ENCODE results near the gene FOXL2NB.
A peak's percentile ranks its signal among the peaks of the same experiment; 100 is the strongest.

The FOXL2NB gene

DNA sequence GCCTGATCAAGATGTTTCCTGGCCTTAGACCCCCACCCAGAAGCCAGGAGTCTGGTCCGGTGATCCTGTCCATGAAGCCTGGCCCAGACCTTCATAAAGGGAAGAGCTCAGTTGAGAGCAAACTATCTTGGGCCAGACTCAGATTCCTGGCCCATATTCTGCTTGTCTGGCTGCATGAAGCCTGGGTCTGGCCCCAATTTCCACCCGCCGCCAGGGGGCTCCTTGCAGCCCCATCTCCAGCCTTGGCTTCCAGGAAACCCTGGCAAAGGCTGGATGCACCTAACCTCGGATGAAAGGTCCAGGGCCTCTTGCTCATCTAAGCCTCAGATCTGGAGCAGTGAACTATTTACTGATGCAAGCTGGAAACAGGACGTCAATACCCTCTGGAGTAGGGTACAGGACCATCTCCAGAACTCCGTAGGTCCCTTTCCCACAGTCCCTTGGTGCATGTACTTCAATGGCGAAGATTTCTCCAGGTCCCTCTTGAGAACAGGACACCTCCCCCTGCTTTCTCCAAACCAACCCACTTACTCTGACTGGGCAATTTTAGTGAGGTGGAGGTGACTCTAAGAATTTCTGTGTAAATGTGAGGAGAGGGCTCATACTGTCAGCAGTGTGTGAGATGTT, 5.6 kb upstream of the FOXL2NB start:
- Histone ChIP-seq H3K27ac (no peak overlapping the region), H3K36me3 (ENCODE audit: insufficient read depth, low read length) (no peaks in the 10 kb centered on the region), H3K4me3 (no peak overlapping the region), H3K9me3 (ENCODE audit: low read depth, low read length) (no peaks in the 10 kb centered on the region), H3K9ac (ENCODE audit: insufficient read length) (no peak overlapping the region)
- DNase-seq (ENCODE audit: low read depth, low spot score) = no peak
- TF ChIP-seq POLR2AphosphoS5 (IDR thresholded peaks at IDR 0.05; ENCODE audit: borderline replicate concordance, low read depth, low read length) (no peak), EZH2 (IDR thresholded peaks at IDR 0.05) (no peak), FOXP2 (optimal IDR thresholded peaks at IDR 0.05; ENCODE audit: control extremely low read depth, extremely low read length, insufficient read depth) (no peak)

DNA sequence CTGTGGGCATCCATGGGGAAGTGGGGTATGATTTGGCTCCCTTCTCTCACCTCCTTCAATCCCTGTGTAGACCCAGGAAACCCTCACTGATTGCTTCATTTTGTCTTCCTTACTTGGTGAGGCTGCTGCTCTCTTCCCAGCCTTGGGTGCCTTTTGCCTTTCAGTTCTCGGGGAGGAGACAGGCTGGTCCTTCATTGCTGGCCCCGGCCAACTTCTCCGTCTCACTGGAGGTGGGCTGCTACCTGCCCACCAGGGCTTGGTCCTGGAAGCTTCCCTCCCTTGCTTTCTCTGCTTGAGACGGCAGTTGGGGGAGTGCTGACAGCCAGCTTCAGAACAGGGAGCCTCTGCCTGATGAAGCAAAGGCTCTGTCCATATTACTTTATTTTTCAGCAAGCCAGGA, 4.7 kb upstream of the FOXL2NB start:
- no peak for DNase-seq (ENCODE audit: low read depth, low spot score)
- Histone ChIP-seq H3K36me3 (ENCODE audit: insufficient read depth, low read length) (no peaks in the 10 kb centered on the region), H3K27ac (no peak overlapping the region), H3K9me3 (ENCODE audit: low read depth, low read length) (no peaks in the 10 kb centered on the region), H3K4me3 (no peak overlapping the region), H3K9ac (ENCODE audit: insufficient read length) (no peak overlapping the region)
- TF ChIP-seq EZH2 (IDR thresholded peaks at IDR 0.05) (no peak), FOXP2 (optimal IDR thresholded peaks at IDR 0.05; ENCODE audit: control extremely low read depth, extremely low read length, insufficient read depth) (no peak), POLR2AphosphoS5 (IDR thresholded peaks at IDR 0.05; ENCODE audit: borderline replicate concordance, low read depth, low read length) (no peak)

DNA sequence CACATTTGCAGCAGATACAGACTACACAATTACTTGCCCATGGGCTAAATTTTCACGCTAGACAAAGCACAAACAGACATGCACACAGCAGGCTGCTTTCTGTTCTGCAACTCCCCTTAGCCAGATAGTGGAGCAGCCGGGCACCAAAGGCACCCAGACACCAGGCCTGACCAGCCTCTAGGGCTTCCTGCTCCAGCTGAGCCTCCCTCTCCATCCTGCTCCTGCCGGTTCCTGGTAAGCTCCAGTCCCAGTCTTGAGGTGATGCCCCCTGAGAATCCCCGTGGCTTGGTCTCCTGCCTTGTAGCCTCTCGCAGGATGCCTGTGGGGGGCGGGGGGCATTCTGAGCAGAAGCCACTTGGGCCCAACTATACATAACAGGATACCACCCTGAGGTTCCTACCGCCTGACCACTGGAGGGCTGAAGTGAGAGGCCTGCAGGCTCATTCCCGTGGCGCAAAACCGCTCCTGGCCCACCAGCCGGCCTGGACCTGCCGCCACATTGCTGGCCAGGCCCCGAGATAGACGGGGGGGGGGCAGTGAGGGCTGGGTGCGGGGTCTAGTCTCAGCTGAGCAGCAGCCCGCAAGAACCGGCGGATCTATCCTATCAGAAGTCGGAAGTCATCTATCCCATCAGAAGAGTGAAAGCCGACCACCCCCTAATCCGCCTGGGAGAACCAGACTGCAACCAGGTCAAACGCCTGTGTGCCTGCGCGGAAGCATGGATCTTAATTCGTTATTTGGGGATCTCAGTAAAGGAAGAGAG, 4.0 kb upstream of the FOXL2NB start:
- no peaks in the 10 kb centered on the region for H3K36me3 ChIP-seq (ENCODE audit: insufficient read depth, low read length)
- DNase-seq (ENCODE audit: low read depth, low spot score) = no peak
- H3K4me3 ChIP-seq = no peak overlapping the region

DNA sequence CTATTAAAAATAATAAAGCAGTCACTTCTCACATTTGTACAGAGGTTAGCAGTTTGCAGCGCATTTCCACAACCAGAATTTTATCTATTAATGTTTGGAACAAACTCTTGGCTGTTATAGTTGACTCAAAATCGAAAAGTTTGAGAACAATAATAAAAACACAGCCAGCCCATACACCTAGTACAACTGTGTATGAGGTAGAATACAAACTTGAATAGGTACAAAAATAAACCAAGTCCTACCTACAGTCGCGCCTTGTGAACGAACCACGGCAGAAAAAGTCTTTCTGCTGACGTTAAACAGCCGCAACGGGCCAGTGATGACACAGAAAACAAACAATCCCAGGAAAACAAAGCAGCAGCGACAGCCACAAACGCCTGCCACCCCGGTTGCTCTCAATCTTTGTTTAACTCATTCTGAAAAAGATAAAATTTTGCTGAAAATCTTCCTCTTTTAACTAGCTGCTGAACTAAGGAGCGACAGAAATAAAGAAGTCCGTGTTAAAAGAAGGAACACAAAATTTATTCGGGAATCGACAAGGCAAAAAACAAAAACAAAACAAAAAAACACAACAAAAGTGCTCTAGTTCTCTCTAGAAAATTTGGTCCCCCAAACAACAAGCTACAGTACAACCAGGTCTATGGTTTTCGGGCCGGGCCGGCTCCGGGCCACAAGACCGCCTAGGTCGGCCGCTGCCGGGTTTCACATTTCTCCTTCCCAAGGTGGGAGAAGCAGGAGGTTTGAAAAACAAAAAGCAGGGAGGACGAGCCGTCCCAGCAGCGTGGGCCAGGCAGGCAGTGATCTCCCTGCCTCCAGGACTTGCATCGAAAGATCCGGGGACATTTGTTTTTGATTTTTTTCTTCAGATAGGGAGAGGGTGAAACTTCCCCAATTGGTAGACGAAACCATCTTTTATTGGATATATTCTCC, 3.0 kb upstream of the FOXL2NB start:
- Histone ChIP-seq H3K9ac (ENCODE audit: insufficient read length) (no peak overlapping the region), H3K27ac (no peak overlapping the region), H3K9me3 (ENCODE audit: low read depth, low read length) (no peaks in the 10 kb centered on the region), H3K4me3 (peak overlapping the region; percentile 71), H3K36me3 (ENCODE audit: insufficient read depth, low read length) (no peaks in the 10 kb centered on the region)
- no peak for DNase-seq (ENCODE audit: low read depth, low spot score)
- TF ChIP-seq POLR2AphosphoS5 (IDR thresholded peaks at IDR 0.05; ENCODE audit: borderline replicate concordance, low read depth, low read length) = no peak
- no peak for TF ChIP-seq FOXP2 (optimal IDR thresholded peaks at IDR 0.05; ENCODE audit: control extremely low read depth, extremely low read length, insufficient read depth)
- TF ChIP-seq EZH2 (IDR thresholded peaks at IDR 0.05) = no peak

More for the DNA sequence above, 4.0 kb upstream of the FOXL2NB start:
- no peak overlapping the region for H3K27ac ChIP-seq
- H3K9ac ChIP-seq (ENCODE audit: insufficient read length) = no peak overlapping the region
- H3K9me3 ChIP-seq (ENCODE audit: low read depth, low read length) = no peaks in the 10 kb centered on the region
- no peak for TF ChIP-seq EZH2 (IDR thresholded peaks at IDR 0.05)
- no peak for TF ChIP-seq POLR2AphosphoS5 (IDR thresholded peaks at IDR 0.05; ENCODE audit: borderline replicate concordance, low read depth, low read length)
- TF ChIP-seq FOXP2 (optimal IDR thresholded peaks at IDR 0.05; ENCODE audit: control extremely low read depth, extremely low read length, insufficient read depth) = no peak

DNA sequence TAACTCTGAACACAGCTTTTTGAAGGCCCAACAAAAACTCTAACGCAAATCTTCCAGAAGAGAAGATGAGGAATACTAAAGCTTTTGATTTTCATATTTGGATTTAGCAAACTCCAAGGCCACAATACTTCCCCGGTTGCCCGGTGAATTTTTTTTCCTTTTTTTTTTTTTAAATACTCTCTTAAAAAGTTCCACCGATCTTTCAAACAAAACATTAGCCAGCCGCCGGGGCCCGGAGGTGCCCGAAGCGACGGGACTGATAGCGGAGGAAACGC, 2.4 kb upstream of the FOXL2NB start:
- Histone ChIP-seq H3K36me3 (ENCODE audit: insufficient read depth, low read length) (no peaks in the 10 kb centered on the region), H3K4me3 (peak overlapping the region; percentile 71), H3K9me3 (ENCODE audit: low read depth, low read length) (no peaks in the 10 kb centered on the region), H3K9ac (ENCODE audit: insufficient read length) (no peak overlapping the region), H3K27ac (no peak overlapping the region)
- DNase-seq (ENCODE audit: low read depth, low spot score) = no peak
- TF ChIP-seq POLR2AphosphoS5 (IDR thresholded peaks at IDR 0.05; ENCODE audit: borderline replicate concordance, low read depth, low read length) = no peak
- TF ChIP-seq FOXP2 (optimal IDR thresholded peaks at IDR 0.05; ENCODE audit: control extremely low read depth, extremely low read length, insufficient read depth) = no peak

DNA sequence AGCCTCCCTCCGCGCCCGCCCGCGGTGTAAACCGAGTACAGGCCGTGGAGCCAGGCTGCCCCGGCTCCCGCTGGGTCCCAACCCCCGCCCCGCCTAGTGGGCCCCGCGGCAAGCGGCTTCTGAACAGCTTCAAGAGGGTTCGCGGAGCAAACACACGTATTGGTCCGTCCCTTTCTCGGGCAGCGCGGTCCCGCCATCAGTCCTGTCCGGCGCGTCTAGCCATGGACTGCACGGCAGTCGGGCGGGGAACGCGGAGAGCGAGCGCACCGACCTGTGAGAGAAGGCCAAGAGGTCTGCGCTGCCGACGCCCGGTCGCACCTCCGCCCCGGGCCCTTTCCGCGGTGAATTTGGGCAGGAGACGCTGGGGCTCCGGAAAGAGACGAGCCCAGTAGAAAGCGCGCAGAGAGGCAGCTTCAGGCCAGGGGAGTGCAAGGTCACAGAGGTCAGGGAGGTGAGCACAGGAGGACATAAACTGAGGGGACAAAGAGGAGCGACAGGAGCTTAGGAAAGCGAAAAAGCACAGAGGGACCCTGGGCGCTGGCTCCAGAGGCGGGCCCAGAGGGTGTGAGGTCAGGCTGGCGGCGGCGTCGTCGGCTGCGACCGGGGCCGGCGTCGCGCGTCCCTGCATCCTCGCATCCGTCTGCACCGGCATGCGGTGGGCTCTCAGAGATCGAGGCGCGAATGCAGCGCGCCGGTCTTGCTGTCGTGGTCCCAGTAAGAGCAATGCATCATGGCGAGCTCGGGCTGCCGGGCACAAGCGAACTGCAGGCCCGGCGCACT, 1.9 kb upstream of the FOXL2NB start:
- Histone ChIP-seq H3K9ac (ENCODE audit: insufficient read length) (no peak overlapping the region), H3K9me3 (ENCODE audit: low read depth, low read length) (no peaks in the 10 kb centered on the region), H3K27ac (no peak overlapping the region), H3K4me3 (peak overlapping the region; percentile 71), H3K36me3 (ENCODE audit: insufficient read depth, low read length) (no peaks in the 10 kb centered on the region)
- no peak for TF ChIP-seq FOXP2 (optimal IDR thresholded peaks at IDR 0.05; ENCODE audit: control extremely low read depth, extremely low read length, insufficient read depth)
- TF ChIP-seq EZH2 (IDR thresholded peaks at IDR 0.05) = peak; percentile 100
- no peak for DNase-seq (ENCODE audit: low read depth, low spot score)

DNA sequence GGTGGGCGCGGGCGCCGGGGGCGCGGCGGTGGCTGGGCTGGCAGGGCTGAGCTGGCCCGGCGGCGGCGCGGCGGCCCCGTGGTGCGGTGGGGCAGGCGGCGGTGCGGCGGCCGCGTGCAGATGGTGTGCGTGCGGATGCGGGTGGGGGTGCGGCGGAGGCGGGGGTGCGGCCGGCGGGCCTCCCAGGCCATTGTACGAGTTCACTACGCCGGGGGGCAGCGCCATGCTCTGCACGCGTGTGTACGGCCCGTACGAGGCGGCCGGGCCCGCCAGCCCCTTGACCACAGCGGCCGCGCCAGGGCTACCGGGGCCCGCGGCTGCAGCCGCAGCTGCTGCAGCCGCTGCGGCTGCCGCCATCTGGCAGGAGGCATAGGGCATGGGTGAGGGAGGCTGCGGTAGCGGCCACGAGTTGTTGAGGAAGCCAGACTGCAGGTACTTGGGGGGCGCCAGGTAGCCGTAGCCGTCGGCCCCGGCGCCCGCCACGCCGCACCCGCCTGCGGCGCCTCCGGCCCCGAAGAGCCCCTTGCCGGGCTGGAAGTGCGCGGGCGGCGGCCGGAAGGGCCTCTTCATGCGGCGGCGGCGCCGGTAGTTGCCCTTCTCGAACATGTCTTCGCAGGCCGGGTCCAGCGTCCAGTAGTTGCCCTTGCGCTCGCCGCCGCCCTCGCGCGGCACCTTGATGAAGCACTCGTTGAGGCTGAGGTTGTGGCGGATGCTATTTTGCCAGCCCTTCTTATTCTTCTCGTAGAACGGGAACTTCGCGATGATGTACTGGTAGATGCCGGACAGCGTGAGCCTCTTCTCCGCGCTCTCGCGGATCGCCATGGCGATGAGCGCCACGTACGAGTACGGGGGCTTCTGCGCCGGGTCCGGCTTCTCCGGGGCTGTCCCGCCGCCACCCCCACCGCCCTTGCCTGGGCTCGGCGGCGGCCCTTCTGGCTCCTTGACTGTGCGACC, 1.0 kb upstream of the FOXL2NB start:
- TF ChIP-seq POLR2AphosphoS5 (IDR thresholded peaks at IDR 0.05; ENCODE audit: borderline replicate concordance, low read depth, low read length) = no peak
- peak; percentile 100 for TF ChIP-seq EZH2 (IDR thresholded peaks at IDR 0.05)
- Histone ChIP-seq H3K4me3 (peak overlapping the region; percentile 58), H3K9me3 (ENCODE audit: low read depth, low read length) (no peaks in the 10 kb centered on the region), H3K36me3 (ENCODE audit: insufficient read depth, low read length) (no peaks in the 10 kb centered on the region), H3K9ac (ENCODE audit: insufficient read length) (no peak overlapping the region), H3K27ac (no peak overlapping the region)
- DNase-seq (ENCODE audit: low read depth, low spot score) = no peak

Data from SK-N-MC (cell line).